Kidney (tissue), 14 donors: ENCODE data around the gene U2AF1L4. TPM values are rescaled to one million over a fixed set of nuclear protein-coding genes. Genes with fewer than 3 reads are reported as not detected.

Source experiments
- DNase-seq, 5 donors: peaks; one replicate each; pipeline ENCODE4 v3.0.0-alpha.2; 2013 to 2020
- FAIRE-seq: peaks from 2 replicates; lab custom pipeline; 2012; peaks lifted over from hg19 to GRCh38; lab: Jason Lieb, UNC
- H3K27ac ChIP-seq, 2 donors: one replicate each; pipeline ENCODE4 v1.7.0; 2013; ENCODE audit warnings: low read depth in 2 of 2, low read length in 2 of 2, inconsistent platforms in 1 of 2
- H3K27me3 ChIP-seq: one replicate; pipeline ENCODE4 v1.7.1; 2013; ENCODE audit warnings: low read length, inconsistent platforms; ENCODE audit not compliant: control insufficient read depth, insufficient read depth
- H3K36me3 ChIP-seq, 3 donors: one replicate each; pipeline versions ENCODE4 v1.7.0 to v1.7.1; 2013; ENCODE audit warnings: low read length in 3 of 3, control low read depth in 1 of 3, inconsistent platforms in 1 of 3; ENCODE audit not compliant: insufficient read depth in 3 of 3, control insufficient read depth in 2 of 3
- H3K4me1 ChIP-seq, 3 donors: one replicate each; pipeline versions ENCODE4 v1.7.0 to v1.7.1; 2013; ENCODE audit warnings: low read length in 3 of 3, inconsistent platforms in 1 of 3, low read depth in 1 of 3; ENCODE audit not compliant: control insufficient read depth in 2 of 3, insufficient read depth in 2 of 3
- H3K4me3 ChIP-seq, 3 donors: one replicate each; pipeline versions ENCODE4 v1.7.0 to v1.8.1; 2013; ENCODE audit warnings: low read length in 3 of 3, control low read depth in 1 of 3, inconsistent platforms in 1 of 3
- H3K9ac ChIP-seq, 3 donors: one replicate each; pipeline versions ENCODE4 v1.7.0 to v1.7.1; 2013; ENCODE audit warnings: low read length in 3 of 3, control low read depth in 1 of 3, inconsistent platforms in 1 of 3
- H3K9me3 ChIP-seq, 3 donors: one replicate each; pipeline versions ENCODE4 v1.7.0 to v1.7.1; 2013; ENCODE audit warnings: low read length in 3 of 3, control low read depth in 1 of 3, inconsistent platforms in 1 of 3; ENCODE audit not compliant: control insufficient read depth in 2 of 3, insufficient read depth in 1 of 3
- intact Hi-C: fragments of 100-400 bp; cut with DNase I; formaldehyde crosslinking; loops from one replicate; pipeline ENCODE4 v1.11.1; 2022
- polyA plus RNA-seq: library from polyadenylated mRNA; stranded (reverse); fragments of 350-450 nt; fragmentation: Illumina TruSeq; extraction: RNeasy Lipid Tissue Mini Kit (QIAGEN cat#74804); gene quantifications from one replicate; pipeline ENCODE4 v1.2.3, GENCODE V29; 2014; ENCODE audit warnings: low read depth, low replicate concordance; ENCODE audit not compliant: insufficient read depth
- total RNA-seq: library from RNA; stranded (reverse); fragmentation: NEBNext Ultra II Directional; extraction: Animal tissue kit (Norgen Biotek cat#: 25700); gene quantifications from one replicate; pipeline ENCODE4 v1.2.1, GENCODE V29; 2021
- TF ChIP-seq, protein P1 (sequence below): IDR thresholded peaks from 3 replicates; pipeline ENCODE4 v1.5.1; 2012; ENCODE audit warnings: mild to moderate bottlenecking, moderate library complexity, borderline replicate concordance; ENCODE audit not compliant: insufficient read depth; ENCODE audit errors: extremely low read depth
- donor health status: control.
- donor health status: control.
- donor health status: control.
- donor health status: control.
- donor health status: control.
- donor health status: DM: yes; HTN: yes; CAD: no.
- donor health status: Normal renal cell carcinoma (clear cell type).

Gene U2AF1L4
- total and polyA plus RNA-seq, 2 donors from 2014 or later = 27.4 to 47.7 TPM

DNA sequence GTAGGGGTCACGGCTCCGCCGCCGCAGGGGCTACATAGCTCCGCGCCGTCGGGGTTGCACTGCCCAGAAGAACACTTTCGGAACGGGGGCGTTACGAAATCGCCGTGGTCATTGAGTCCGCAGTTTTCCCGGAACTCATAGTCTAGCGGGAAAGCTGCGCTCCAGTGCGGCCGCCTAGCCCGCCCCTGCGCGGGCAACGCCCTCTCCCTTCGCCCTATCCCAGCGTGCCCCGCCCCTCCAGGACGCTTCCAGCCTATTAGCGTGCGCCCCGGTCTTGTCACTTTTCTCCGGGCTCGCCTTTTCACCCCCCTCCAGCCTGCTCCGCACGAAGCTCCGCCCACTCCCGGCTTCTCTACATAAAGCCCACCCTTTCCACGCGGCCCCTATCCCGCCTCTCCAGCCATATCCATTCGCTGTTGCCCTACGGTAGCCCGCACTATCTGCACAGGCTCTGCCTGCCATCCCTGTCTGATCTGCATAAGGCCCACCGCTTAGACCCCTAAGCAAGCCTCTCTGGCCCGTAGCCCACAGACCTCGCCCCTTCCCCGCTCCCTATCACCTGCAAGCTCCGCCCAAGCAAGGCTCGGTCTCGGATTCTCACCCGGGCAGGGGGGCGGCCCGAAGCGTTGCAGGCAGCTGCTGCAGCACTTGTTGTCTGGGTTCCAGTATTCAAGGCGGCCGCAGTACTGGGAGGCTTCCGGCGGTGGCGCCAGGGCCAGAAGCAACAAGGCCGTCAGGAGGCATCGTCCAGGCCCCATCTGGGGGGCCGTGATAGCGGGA, 4.6 kb downstream of the U2AF1L4 start:
- Histone ChIP-seq H3K4me3 (peak overlapping the region; percentile 67 to 75 (median 68)), H3K27ac (peak overlapping the region; percentile 87 to 88), H3K36me3 (peaks cover 2 to 10% (median 8%) of the 10 kb centered on the region in 3 donors), H3K27me3 (no peaks in the 10 kb centered on the region), H3K4me1 (peaks cover 0 to 12% (median 0%) of the 10 kb centered on the region in 3 donors), H3K9ac (peak overlapping the region; percentile 50 to 69 (median 65)), H3K9me3 (no peaks in the 10 kb centered on the region)
- DNase-seq (peak; percentile 99 to 100 (median 99)), FAIRE-seq (peak; percentile 93)
- intact Hi-C loops = no loop called here
- TF ChIP-seq, protein P1, sequence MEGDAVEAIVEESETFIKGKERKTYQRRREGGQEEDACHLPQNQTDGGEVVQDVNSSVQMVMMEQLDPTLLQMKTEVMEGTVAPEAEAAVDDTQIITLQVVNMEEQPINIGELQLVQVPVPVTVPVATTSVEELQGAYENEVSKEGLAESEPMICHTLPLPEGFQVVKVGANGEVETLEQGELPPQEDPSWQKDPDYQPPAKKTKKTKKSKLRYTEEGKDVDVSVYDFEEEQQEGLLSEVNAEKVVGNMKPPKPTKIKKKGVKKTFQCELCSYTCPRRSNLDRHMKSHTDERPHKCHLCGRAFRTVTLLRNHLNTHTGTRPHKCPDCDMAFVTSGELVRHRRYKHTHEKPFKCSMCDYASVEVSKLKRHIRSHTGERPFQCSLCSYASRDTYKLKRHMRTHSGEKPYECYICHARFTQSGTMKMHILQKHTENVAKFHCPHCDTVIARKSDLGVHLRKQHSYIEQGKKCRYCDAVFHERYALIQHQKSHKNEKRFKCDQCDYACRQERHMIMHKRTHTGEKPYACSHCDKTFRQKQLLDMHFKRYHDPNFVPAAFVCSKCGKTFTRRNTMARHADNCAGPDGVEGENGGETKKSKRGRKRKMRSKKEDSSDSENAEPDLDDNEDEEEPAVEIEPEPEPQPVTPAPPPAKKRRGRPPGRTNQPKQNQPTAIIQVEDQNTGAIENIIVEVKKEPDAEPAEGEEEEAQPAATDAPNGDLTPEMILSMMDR = peak; percentile 5

DNA sequence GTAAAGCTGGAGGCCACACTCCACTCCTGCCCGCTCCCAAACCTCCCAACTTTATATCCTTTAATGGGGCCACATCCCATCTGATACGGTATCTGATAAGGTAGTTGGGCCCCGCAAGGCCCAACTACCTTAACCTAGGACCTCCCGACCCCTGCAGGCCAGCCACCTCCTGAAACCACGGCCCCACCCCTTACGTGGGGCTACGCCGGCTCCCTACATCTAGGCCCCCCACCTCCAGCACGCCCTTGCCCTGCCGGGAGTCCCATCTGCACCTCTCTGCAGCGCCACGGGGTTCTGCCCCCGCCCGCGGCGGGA, 5.2 kb downstream of the U2AF1L4 start:
- TF ChIP-seq, protein P1 = no peak
- intact Hi-C loops = no loop called here
- FAIRE-seq (no peak), DNase-seq (no peak)
- Histone ChIP-seq H3K36me3 (peaks cover 2 to 14% (median 11%) of the 10 kb centered on the region in 3 donors), H3K9ac (peak overlapping the region in 2 of 3 donors; percentile 61 to 69), H3K9me3 (no peaks in the 10 kb centered on the region), H3K27ac (peak overlapping the region; percentile 87 to 88), H3K4me1 (peaks cover 0 to 12% (median 0%) of the 10 kb centered on the region in 3 donors), H3K27me3 (no peaks in the 10 kb centered on the region), H3K4me3 (peak overlapping the region; percentile 44 to 75 (median 45))

DNA sequence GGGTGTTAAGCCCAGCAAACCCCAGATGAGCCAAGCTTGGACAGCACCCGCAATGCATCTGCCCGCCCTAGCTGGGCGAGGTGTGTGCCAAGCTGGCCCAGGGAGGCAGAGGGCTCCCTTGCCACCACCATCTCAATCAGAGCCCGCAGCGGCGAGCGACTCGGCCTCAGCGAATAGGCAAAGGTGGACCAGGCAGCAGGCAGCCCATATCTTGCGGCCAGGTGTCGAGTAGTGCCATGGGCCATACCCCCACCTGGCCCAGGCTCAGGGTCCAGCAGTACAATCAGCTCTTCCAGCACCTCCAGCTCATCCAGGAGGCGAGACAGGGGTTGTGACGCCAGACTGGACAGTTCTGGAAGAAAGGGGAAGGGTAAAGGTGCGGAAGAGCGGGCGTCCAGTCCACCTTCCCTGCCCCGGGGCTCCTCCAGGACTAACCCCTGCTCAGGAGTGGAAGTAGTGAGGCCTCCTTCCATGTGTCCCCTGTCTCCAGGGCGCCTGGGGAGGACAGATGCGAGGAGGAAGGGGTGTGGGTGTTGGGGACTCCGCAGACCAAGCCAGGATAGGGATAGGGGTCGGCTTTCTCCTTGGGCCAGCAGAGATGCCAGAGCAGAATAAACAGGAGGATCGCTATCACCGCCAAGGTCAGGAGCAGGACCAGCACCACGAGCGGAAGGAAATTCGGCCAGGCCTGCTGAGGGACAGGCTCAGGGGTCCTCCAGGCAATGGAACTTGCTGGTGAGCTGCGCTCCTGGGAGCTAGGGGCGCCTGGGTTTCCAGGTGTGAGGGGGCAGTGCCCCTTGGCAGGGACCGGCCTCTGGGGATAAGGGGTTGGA, 5.7 kb downstream of the U2AF1L4 start:
- Histone ChIP-seq H3K36me3 (peaks cover 2 to 14% (median 11%) of the 10 kb centered on the region in 3 donors), H3K27me3 (no peaks in the 10 kb centered on the region), H3K9me3 (no peaks in the 10 kb centered on the region), H3K4me1 (peaks cover 0 to 12% (median 0%) of the 10 kb centered on the region in 3 donors), H3K9ac (peak overlapping the region in 1 of 3 donors; percentile 61), H3K27ac (peak overlapping the region; percentile 87 to 88), H3K4me3 (peak overlapping the region in 1 of 3 donors; percentile 75)
- intact Hi-C loops = no loop called here
- FAIRE-seq (no peak), DNase-seq (peak in 2 of 5 donors; percentile 69 to 82)
- TF ChIP-seq, protein P1 = no peak
